Measurements from ENCODE around the gene CAMTA1. TPM values are rescaled to one million over a fixed set of nuclear protein-coding genes. Genes with fewer than 3 reads are reported as not detected.

Gene CAMTA1
- polyA plus RNA-seq, 1 of the 3 experiments (the other 2 are of a cell fraction): 63.1 TPM

- no peaks in the 10 kb centered on the region for H3K27me3 ChIP-seq (ENCODE audit: insufficient read depth)
- H2AFZ ChIP-seq (ENCODE audit: low read depth): no peak overlapping the region
- H3K4me1 ChIP-seq (ENCODE audit: control insufficient read depth in 1 of 2, insufficient read depth in 2 of 2, low read depth in 1 of 2, low read length in 1 of 2): peaks cover 0 to 71% of the 10 kb centered on the region in 2 experiments; a peak in 1 of 4 replicates
- 73% methylated on average over 15 of the region's 18 CpGs for WGBS (ENCODE audit: low lambda C conversion rate)
- peak overlapping the region in 1 of 2 experiments; percentile 51; a peak in 2 of 4 replicates for H3K27ac ChIP-seq (ENCODE audit: low read depth in 2 of 2, low read length in 1 of 2)
- no peaks in the 10 kb centered on the region for H3K36me3 ChIP-seq (replicated peaks in 1 of 2; ENCODE audit: control insufficient read depth in 1 of 2, insufficient read depth in 2 of 2, low read length in 1 of 2)
- H3K9ac ChIP-seq: no peak overlapping the region
- ChIA-PET POLR2A (interaction anchor here (0.7 to 1.6 kb wide), 4 partner anchors 12 to 83 kb away, joined by 3 to 5 read pairs (median 4); no protein-coding TSS in a partner anchor), CTCF (interaction anchor here (0.9 to 3.1 kb wide), 12 partner anchors 8 to 598 kb away, joined by 3 to 18 read pairs (median 6); no protein-coding TSS in a partner anchor)
- no peaks in the 10 kb centered on the region for H3F3A ChIP-seq (replicated peaks; ENCODE audit: insufficient read depth)
- no peaks in the 10 kb centered on the region for H4K20me1 ChIP-seq (ENCODE audit: insufficient read depth)
- H3K9me2 ChIP-seq: no peaks in the 10 kb centered on the region
- H3K4me3 ChIP-seq (ENCODE audit: low read depth in 2 of 2, low read length in 1 of 2): no peak overlapping the region
- H3K9me3 ChIP-seq: no peaks in the 10 kb centered on the region
- DNase-seq: no peak
- no peaks in the 10 kb centered on the region for H3K79me2 ChIP-seq (ENCODE audit: insufficient read depth)
- TF ChIP-seq FOSL2 (IDR thresholded peaks at IDR 0.05; ENCODE audit: borderline replicate concordance, low read depth) (no peak), GATA2 (CRISPR knock-in tag; IDR thresholded peaks at IDR 0.05) (no peak), FOXJ3 (CRISPR knock-in tag; IDR thresholded peaks at IDR 0.05) (no peak), NFIC (IDR thresholded peaks at IDR 0.05; ENCODE audit: borderline replicate concordance) (no peak), RCOR1 (IDR thresholded peaks at IDR 0.05; ENCODE audit: low read length) (no peak), USF2 (IDR thresholded peaks at IDR 0.05; ENCODE audit: borderline replicate concordance, low read depth, low read length) (no peak), MAX (IDR thresholded peaks at IDR 0.05; ENCODE audit: low read depth) (no peak), EZH2phosphoT487 (IDR thresholded peaks at IDR 0.05; ENCODE audit: borderline replicate concordance, low read depth) (no peak), TEAD4 (IDR thresholded peaks at IDR 0.05; ENCODE audit: borderline replicate concordance, insufficient read depth) (no peak), ZBTB33 (IDR thresholded peaks at IDR 0.05; ENCODE audit: borderline replicate concordance, low read depth) (no peak), PBX3 (IDR thresholded peaks at IDR 0.05) (no peak), RAD21 (IDR thresholded peaks at IDR 0.05; ENCODE audit: low read length) (no peak), USF1 (IDR thresholded peaks at IDR 0.05; ENCODE audit: borderline replicate concordance, low read depth) (no peak)
- no peak overlapping the region for H3K4me2 ChIP-seq
These were observed 855.8 kb downstream of the CAMTA1 start for GRCh38 chr1:7640920-7641585.
